PC-9 (cell line): Measurements from ENCODE around the gene IFTAP. TPM values are rescaled to one million over a fixed set of nuclear protein-coding genes. Genes with fewer than 3 reads are reported as not detected.

Source experiments
- BruUV-seq: library from RNA; stranded (reverse); fragments of 400-500 nt; replicated peaks from 2 replicates; lab custom pipeline; 2021; lab: Mats Ljungman, UMichigan
- CTCF ChIA-PET: fragments of 300-600 bp; sonication (Branson Sonifier 250); formaldehyde crosslinking; loops from one replicate; lab custom pipeline; 2022; ENCODE audit warnings: antibody characterized with exemption; lab: Charles Lee
- POLR2A ChIA-PET: fragments of 300-600 bp; sonication (Branson Sonifier 250); formaldehyde crosslinking; loops from one replicate; lab custom pipeline; 2022; ENCODE audit warnings: antibody characterized with exemption; ENCODE audit not compliant: unreplicated experiment; lab: Charles Lee
- DNase-seq, 2 experiments: peaks; one replicate each; pipeline versions ENCODE4 v3.0.0 to v3.0.0-alpha.2; 2015 to 2022; ENCODE audit warnings: mixed read lengths in 1 of 2
- H2AFZ ChIP-seq: fragments of 200-600 bp; sonication (generic); 2 replicates; pipeline ENCODE4 v1.8.1; 2017; ENCODE audit warnings: antibody characterized with exemption
- H3F3A ChIP-seq: fragments of 200-600 bp; sonication (generic); 2 replicates; pipeline ENCODE4 v1.8.1; 2017; ENCODE audit warnings: antibody characterized with exemption, mild to moderate bottlenecking, low read depth; ENCODE audit not compliant: insufficient read depth
- H3K27ac ChIP-seq: fragments of 200-600 bp; sonication (generic); 2 replicates; pipeline ENCODE4 v1.6.1; 2016; ENCODE audit warnings: mixed run types
- H3K27me3 ChIP-seq: fragments of 200-600 bp; sonication (generic); 2 replicates; pipeline ENCODE4 v1.6.1; 2016; ENCODE audit warnings: low read depth, mixed run types; ENCODE audit not compliant: insufficient read depth
- H3K36me3 ChIP-seq: fragments of 200-600 bp; sonication (generic); 2 replicates; pipeline ENCODE4 v1.6.1; 2016; ENCODE audit warnings: low read depth, mixed run types
- H3K4me1 ChIP-seq: fragments of 200-600 bp; sonication (generic); replicated peaks from 2 replicates; pipeline ENCODE4 v1.6.1; 2016; ENCODE audit warnings: mixed run types; ENCODE audit not compliant: insufficient read depth
- H3K4me2 ChIP-seq: fragments of 200-600 bp; sonication (generic); 2 replicates; pipeline ENCODE4 v1.6.1; 2017; ENCODE audit warnings: mixed run types
- H3K4me3 ChIP-seq: fragments of 200-600 bp; sonication (generic); 2 replicates; pipeline ENCODE4 v1.6.1; 2016; ENCODE audit warnings: mixed run types
- H3K79me2 ChIP-seq: fragments of 200-600 bp; sonication (generic); 2 replicates; pipeline ENCODE4 v1.6.1; 2017; ENCODE audit warnings: low read depth, mixed run types
- H3K9me2 ChIP-seq: fragments of 200-600 bp; sonication (generic); 2 replicates; pipeline ENCODE4 v1.8.1; 2017; ENCODE audit warnings: mild to moderate bottlenecking; ENCODE audit not compliant: insufficient read depth
- H3K9me3 ChIP-seq: fragments of 200-600 bp; sonication (generic); 2 replicates; pipeline ENCODE4 v1.8.1; 2016; ENCODE audit warnings: low read depth; ENCODE audit not compliant: insufficient read depth
- H4K20me1 ChIP-seq: fragments of 200-600 bp; sonication (generic); 2 replicates; pipeline ENCODE4 v1.8.1; 2017; ENCODE audit not compliant: insufficient read depth
- CTCF ChIP-seq: fragments of 200-600 bp; sonication (generic); conservative IDR thresholded peaks from 2 replicates; pipeline ENCODE4 v1.6.1; 2017; ENCODE audit warnings: mixed run types, antibody characterized with exemption, mild to moderate bottlenecking, moderate library complexity
- EZH2 ChIP-seq: fragments of 200-600 bp; sonication (generic); IDR thresholded peaks from 2 replicates; pipeline ENCODE4 v1.8.0; 2017; ENCODE audit warnings: antibody characterized with exemption, low read depth
- intact Hi-C: fragments of 100-400 bp; cut with micrococcal nuclease; formaldehyde crosslinking; loops from one replicate; pipeline ENCODE4 v1.10.0; 2022; ENCODE audit not compliant: unreplicated experiment
- total RNA-seq: library from RNA; stranded (reverse); gene quantifications from 2 replicates; pipeline ENCODE4 v1.2.3, GENCODE V29; 2021

The IFTAP gene
- total RNA-seq, 1 experiment from 2014 or later: 18.9 TPM

- Histone ChIP-seq H3K27ac (peak overlapping the region; percentile 48), H4K20me1 (no peaks in the 10 kb centered on the region), H3K79me2 (no peaks in the 10 kb centered on the region), H3K4me3 (peak overlapping the region; percentile 75), H3K36me3 (no peaks in the 10 kb centered on the region), H3K9me3 (peaks cover 13% of the 10 kb centered on the region), H3F3A (peaks cover 10% of the 10 kb centered on the region), H3K27me3 (no peaks in the 10 kb centered on the region), H2AFZ (peak overlapping the region; percentile 99), H3K4me2 (peak overlapping the region; percentile 97), H3K4me1 (peaks cover 12% of the 10 kb centered on the region), H3K9me2 (peaks cover 9% of the 10 kb centered on the region; the same call in 1 of the 2 replicates)
- intact Hi-C loops: no loop called here
- TF ChIP-seq CTCF: no peak
- no peak for TF ChIP-seq EZH2
- no peak for DNase-seq
- POLR2A ChIA-PET: no interaction called here
- no TSS peak for BruUV-seq
- CTCF ChIA-PET: no interaction called here
Observed at GRCh38 chr11:36557991-36558390, 36.3 kb upstream of the IFTAP start.

GRCh38 chr11:36558571-36559413 is 35.5 kb upstream of the IFTAP start:
- no peak for TF ChIP-seq CTCF
- TF ChIP-seq EZH2: no peak
- BruUV-seq: no TSS peak
- CTCF ChIA-PET: no interaction called here

GRCh38 chr11:36564376-36565030 is 29.8 kb upstream of the IFTAP start:
- BruUV-seq: no TSS peak
- CTCF ChIA-PET: interaction anchor here (1.1 to 2.0 kb wide), 3 partner anchors 109 to 182 kb away, joined by 3 to 11 read pairs (median 4); no protein-coding TSS in a partner anchor
- H3K4me3 ChIP-seq: no peak overlapping the region
- no peak overlapping the region for H3K27ac ChIP-seq
- intact Hi-C loops: loop anchor here (1.0 kb wide), 2 partner anchors 109 to 183 kb away; no protein-coding TSS in a partner anchor
- H3K36me3 ChIP-seq: no peaks in the 10 kb centered on the region
- POLR2A ChIA-PET: no interaction called here
- H4K20me1 ChIP-seq: no peaks in the 10 kb centered on the region
- H3K79me2 ChIP-seq: no peaks in the 10 kb centered on the region
- H3K9me2 ChIP-seq: peaks cover 9% of the 10 kb centered on the region; the same call in 1 of the 2 replicates
- H3K4me2 ChIP-seq: no peak overlapping the region
- 0 out of 2 replicates have a peak, but pooled peaks cover 3% of the 10 kb centered on the region for H3K9me3 ChIP-seq
- H3K4me1 ChIP-seq: no peaks in the 10 kb centered on the region
- TF ChIP-seq EZH2: no peak
- TF ChIP-seq CTCF: peak; percentile 68
- no peaks in the 10 kb centered on the region for H3F3A ChIP-seq
- no peak overlapping the region for H2AFZ ChIP-seq
- DNase-seq: peak in 1 of 2 experiments; percentile 24
- H3K27me3 ChIP-seq: no peaks in the 10 kb centered on the region

More at GRCh38 chr11:36558571-36559413, 35.5 kb upstream of the IFTAP start:
- Histone ChIP-seq H3K4me2 (peak overlapping the region; percentile 97), H4K20me1 (no peaks in the 10 kb centered on the region), H3K9me2 (peaks cover 9% of the 10 kb centered on the region; the same call in 1 of the 2 replicates), H3K36me3 (no peaks in the 10 kb centered on the region), H3K27me3 (no peaks in the 10 kb centered on the region), H3K4me3 (peak overlapping the region; percentile 75), H3K79me2 (no peaks in the 10 kb centered on the region), H3F3A (peaks cover 10% of the 10 kb centered on the region), H3K4me1 (peaks cover 12% of the 10 kb centered on the region), H2AFZ (peak overlapping the region; percentile 99; the same call in 1 of the 2 replicates), H3K9me3 (peaks cover 13% of the 10 kb centered on the region), H3K27ac (no peak overlapping the region)
- POLR2A ChIA-PET: no interaction called here
- DNase-seq: no peak
- intact Hi-C loops: no loop called here
